GM10847 (cell line): ENCODE data around the gene CTAGE6.
"Not testable (repeated sequence)": the region's sequence is repeated elsewhere in the genome, so short reads cannot be mapped to it uniquely, and the experiment has no call there.

Source experiments
- POLR2A ChIP-seq: IDR thresholded peaks from 2 replicates; pipeline ENCODE4 v1.6.1; 2011; ENCODE audit not compliant: insufficient read length; ENCODE audit errors: extremely low read depth

CTAGE6 gene

GRCh38 chr7:143757596-143757995, at the start of gene CTAGE6:
TSS of gene CTAGE6 (minus strand) at chr7:143757696. CDS start at chr7:143757658, 38 bp downstream.
- not testable (repeated sequence) for TF ChIP-seq POLR2A

GRCh38 chr7:143735962-143736361, 21.5 kb downstream of the CTAGE6 start:
- TF ChIP-seq POLR2A: no peak

GRCh38 chr7:143733876-143734275, 23.6 kb downstream of the CTAGE6 start:
- no peak for TF ChIP-seq POLR2A

GRCh38 chr7:143728333-143728862, 29.1 kb downstream of the CTAGE6 start:
- TF ChIP-seq POLR2A: no peak
